ENCODE measurements around the gene NOC2L. TPM values are rescaled to one million over a fixed set of nuclear protein-coding genes. Genes with fewer than 3 reads are reported as not detected.

Gene NOC2L
- total RNA-seq, 1 donor, result 76.9 TPM

GRCh38 chr1:964691-965525 lies 5.9 kb upstream of the NOC2L start:
- no peak overlapping the region for H3K4me3 ChIP-seq (ENCODE audit: low read depth, low read length)
- no peak for TF ChIP-seq CTCF (IDR thresholded peaks at IDR 0.05; ENCODE audit: insufficient read depth, low read depth, low read length)
- DNase-seq (ENCODE audit: low read depth), result no peak

- no peak for TF ChIP-seq CTCF (IDR thresholded peaks at IDR 0.05; ENCODE audit: insufficient read depth, low read depth, low read length)
- no peak for DNase-seq (ENCODE audit: low read depth)
- no peak overlapping the region for H3K4me3 ChIP-seq (ENCODE audit: low read depth, low read length)
Measured at GRCh38 chr1:963746-964525, 4.9 kb upstream of the NOC2L start.

- TF ChIP-seq CTCF (IDR thresholded peaks at IDR 0.05; ENCODE audit: insufficient read depth, low read depth, low read length), result no peak
- H3K4me3 ChIP-seq (ENCODE audit: low read depth, low read length), result no peak overlapping the region
- no peak for DNase-seq (ENCODE audit: low read depth)
Measured at GRCh38 chr1:963301-963651, 4.2 kb upstream of the NOC2L start.

GRCh38 chr1:962381-963300 lies 3.6 kb upstream of the NOC2L start:
- TF ChIP-seq CTCF (IDR thresholded peaks at IDR 0.05; ENCODE audit: insufficient read depth, low read depth, low read length), result no peak
- H3K4me3 ChIP-seq (ENCODE audit: low read depth, low read length), result no peak overlapping the region
- no peak for DNase-seq (ENCODE audit: low read depth)

GRCh38 chr1:961132-961669 lies 2.1 kb upstream of the NOC2L start:
- no peak for TF ChIP-seq CTCF (IDR thresholded peaks at IDR 0.05; ENCODE audit: insufficient read depth, low read depth, low read length)
- no peak for DNase-seq (ENCODE audit: low read depth)
- peak overlapping the region; percentile 62 for H3K4me3 ChIP-seq (ENCODE audit: low read depth, low read length)

Data from fibroblast of villous mesenchyme (primary cell).